Ishikawa (cell line): ENCODE data around the gene LRP1.
A peak's percentile ranks its signal among the peaks of the same experiment; 100 is the strongest.

Experiments used
- CEBPB ChIP-seq: IDR thresholded peaks from 2 replicates; pipeline ENCODE4 v1.6.1; 2012
- CREB1 ChIP-seq: IDR thresholded peaks from 2 replicates; pipeline ENCODE4 v1.6.1; 2012; ENCODE audit warnings: low read depth
- EGR1 ChIP-seq: IDR thresholded peaks from 2 replicates; pipeline ENCODE4 v1.6.1; 2012
- EP300 ChIP-seq: IDR thresholded peaks from 2 replicates; pipeline ENCODE4 v1.6.1; 2012; ENCODE audit warnings: borderline replicate concordance
- FOXM1 ChIP-seq: IDR thresholded peaks from 2 replicates; pipeline ENCODE4 v1.6.1; 2012; ENCODE audit warnings: low read depth, borderline replicate concordance
- NFIC ChIP-seq: IDR thresholded peaks from 2 replicates; pipeline ENCODE4 v1.6.1; 2012
- RAD21 ChIP-seq: IDR thresholded peaks from 2 replicates; pipeline ENCODE4 v1.6.1; 2012; ENCODE audit warnings: low read depth
- TAF1 ChIP-seq: IDR thresholded peaks from 2 replicates; pipeline ENCODE4 v1.6.1; 2012; ENCODE audit warnings: low read depth, mild to moderate bottlenecking
- TCF12 ChIP-seq: IDR thresholded peaks from 2 replicates; pipeline ENCODE4 v1.6.1; 2012; ENCODE audit warnings: low read depth
- TEAD4 ChIP-seq: IDR thresholded peaks from 2 replicates; pipeline ENCODE4 v1.6.1; 2012
- USF1 ChIP-seq: IDR thresholded peaks from 2 replicates; pipeline ENCODE4 v1.6.1; 2012
- YY1 ChIP-seq: IDR thresholded peaks from 2 replicates; pipeline ENCODE4 v1.6.1; 2012; ENCODE audit warnings: low read depth
- ZBTB7A ChIP-seq: IDR thresholded peaks from 2 replicates; pipeline ENCODE4 v1.6.1; 2012; ENCODE audit warnings: low read depth
- TF ChIP-seq, protein P1 (sequence below): IDR thresholded peaks from 2 replicates; pipeline ENCODE4 v1.6.1; 2012; ENCODE audit warnings: low read depth, mild to moderate bottlenecking
- TF ChIP-seq, protein P2 (sequence below): IDR thresholded peaks from 2 replicates; pipeline ENCODE4 v1.6.1; 2012

Gene LRP1

GRCh38 chr12:57080855-57081254 is 47.4 kb upstream of the LRP1 start:
- TF ChIP-seq CREB1 (no peak), USF1 (no peak), EGR1 (no peak), TCF12 (no peak), YY1 (no peak), CEBPB (no peak), EP300 (no peak), TEAD4 (no peak), TAF1 (no peak), NFIC (no peak), FOXM1 (no peak), ZBTB7A (no peak)
- TF ChIP-seq, protein P1, sequence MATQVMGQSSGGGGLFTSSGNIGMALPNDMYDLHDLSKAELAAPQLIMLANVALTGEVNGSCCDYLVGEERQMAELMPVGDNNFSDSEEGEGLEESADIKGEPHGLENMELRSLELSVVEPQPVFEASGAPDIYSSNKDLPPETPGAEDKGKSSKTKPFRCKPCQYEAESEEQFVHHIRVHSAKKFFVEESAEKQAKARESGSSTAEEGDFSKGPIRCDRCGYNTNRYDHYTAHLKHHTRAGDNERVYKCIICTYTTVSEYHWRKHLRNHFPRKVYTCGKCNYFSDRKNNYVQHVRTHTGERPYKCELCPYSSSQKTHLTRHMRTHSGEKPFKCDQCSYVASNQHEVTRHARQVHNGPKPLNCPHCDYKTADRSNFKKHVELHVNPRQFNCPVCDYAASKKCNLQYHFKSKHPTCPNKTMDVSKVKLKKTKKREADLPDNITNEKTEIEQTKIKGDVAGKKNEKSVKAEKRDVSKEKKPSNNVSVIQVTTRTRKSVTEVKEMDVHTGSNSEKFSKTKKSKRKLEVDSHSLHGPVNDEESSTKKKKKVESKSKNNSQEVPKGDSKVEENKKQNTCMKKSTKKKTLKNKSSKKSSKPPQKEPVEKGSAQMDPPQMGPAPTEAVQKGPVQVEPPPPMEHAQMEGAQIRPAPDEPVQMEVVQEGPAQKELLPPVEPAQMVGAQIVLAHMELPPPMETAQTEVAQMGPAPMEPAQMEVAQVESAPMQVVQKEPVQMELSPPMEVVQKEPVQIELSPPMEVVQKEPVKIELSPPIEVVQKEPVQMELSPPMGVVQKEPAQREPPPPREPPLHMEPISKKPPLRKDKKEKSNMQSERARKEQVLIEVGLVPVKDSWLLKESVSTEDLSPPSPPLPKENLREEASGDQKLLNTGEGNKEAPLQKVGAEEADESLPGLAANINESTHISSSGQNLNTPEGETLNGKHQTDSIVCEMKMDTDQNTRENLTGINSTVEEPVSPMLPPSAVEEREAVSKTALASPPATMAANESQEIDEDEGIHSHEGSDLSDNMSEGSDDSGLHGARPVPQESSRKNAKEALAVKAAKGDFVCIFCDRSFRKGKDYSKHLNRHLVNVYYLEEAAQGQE, result no peak

- TF ChIP-seq, protein P1, result no peak
- no peak for TF ChIP-seq RAD21
- TF ChIP-seq EGR1, result no peak
- no peak for TF ChIP-seq TEAD4
- TF ChIP-seq FOXM1, result no peak
- no peak for TF ChIP-seq USF1
- no peak for TF ChIP-seq CREB1
- TF ChIP-seq EP300, result no peak
- no peak for TF ChIP-seq NFIC
- no peak for TF ChIP-seq ZBTB7A
- TF ChIP-seq CEBPB, result no peak
- no peak for TF ChIP-seq YY1
- TF ChIP-seq, protein P2, sequence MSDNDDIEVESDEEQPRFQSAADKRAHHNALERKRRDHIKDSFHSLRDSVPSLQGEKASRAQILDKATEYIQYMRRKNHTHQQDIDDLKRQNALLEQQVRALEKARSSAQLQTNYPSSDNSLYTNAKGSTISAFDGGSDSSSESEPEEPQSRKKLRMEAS, result no peak
Measured at GRCh38 chr12:57085999-57086492, 42.2 kb upstream of the LRP1 start.

DNA sequence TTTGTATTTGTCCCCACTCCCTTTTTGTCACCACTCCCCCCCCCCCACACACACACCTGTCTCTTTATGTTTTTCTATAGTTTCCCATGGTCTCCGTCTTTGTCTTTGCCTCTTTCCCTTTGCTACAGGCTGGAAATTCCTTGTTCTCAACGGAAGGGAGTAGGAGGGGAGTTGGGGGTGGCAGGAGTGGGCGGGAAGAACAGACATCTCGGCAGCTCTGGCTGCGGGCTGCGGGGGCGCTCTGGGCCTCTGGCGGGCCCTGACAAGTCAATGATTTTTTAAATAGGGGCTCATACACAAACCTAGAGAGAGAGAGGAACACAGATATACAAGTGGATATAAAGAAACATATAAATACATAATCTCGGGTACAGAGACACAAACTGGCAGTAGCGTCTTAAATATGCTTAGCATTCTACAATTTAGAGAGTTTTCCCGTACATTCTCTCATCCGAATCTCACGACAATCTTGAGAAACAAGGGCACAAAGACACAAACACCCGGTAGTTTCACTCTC is 41.7 kb upstream of the LRP1 start:
- TF ChIP-seq EGR1 (peak; percentile 90), YY1 (no peak)

DNA sequence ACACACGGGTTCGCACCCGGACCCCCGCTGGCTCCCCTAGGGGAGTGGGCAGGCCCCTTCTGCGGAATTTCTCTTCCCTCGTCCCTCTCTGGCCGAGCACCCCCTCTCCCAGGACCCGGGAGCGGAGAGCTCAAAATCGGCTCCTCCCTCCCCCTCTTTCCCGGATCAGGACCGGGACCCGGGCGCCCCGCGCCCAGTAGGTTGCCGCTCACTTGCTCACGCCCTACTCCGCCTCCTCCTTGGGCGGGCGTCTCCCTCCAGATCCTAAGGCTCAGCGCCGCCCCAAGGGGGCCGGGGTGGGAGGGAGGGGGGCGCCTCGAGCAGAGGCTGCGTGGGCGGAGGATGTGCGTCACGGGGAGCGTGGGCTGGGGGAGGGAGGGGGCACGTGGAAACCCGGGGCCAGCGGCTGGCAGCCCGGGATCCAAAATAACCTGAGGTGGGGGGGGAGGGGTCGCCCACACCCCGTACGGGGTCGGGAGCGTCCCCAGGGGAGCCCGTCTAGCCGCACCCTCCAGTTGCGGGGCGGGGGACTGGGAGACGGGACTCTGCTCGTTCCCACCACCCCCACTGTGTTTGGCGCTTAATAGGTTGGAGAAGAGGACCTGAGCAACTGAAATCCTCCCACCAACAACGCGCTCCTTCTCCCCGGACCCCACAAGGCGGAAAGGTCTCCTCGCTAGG is 41.1 kb upstream of the LRP1 start:
- no peak for TF ChIP-seq CEBPB
- TF ChIP-seq NFIC, result no peak
- no peak for TF ChIP-seq TCF12
- TF ChIP-seq ZBTB7A, result peak; percentile 59
- peak; percentile 66; the same call in 1 of the 2 replicates for TF ChIP-seq TAF1
- peak; percentile 39; the same call in 1 of the 2 replicates for TF ChIP-seq EP300
- peak; percentile 37; the same call in 1 of the 2 replicates for TF ChIP-seq USF1
- no peak for TF ChIP-seq RAD21
- TF ChIP-seq FOXM1, result no peak
- 0 out of 2 replicates have a peak, but pooled peaks have one; percentile 3 for TF ChIP-seq YY1
- TF ChIP-seq EGR1, result peak; percentile 98
- no peak for TF ChIP-seq TEAD4
- 0 out of 2 replicates have a peak, but pooled peaks have one; percentile 32 for TF ChIP-seq CREB1
- TF ChIP-seq, protein P1, result no peak
- TF ChIP-seq, protein P2, result no peak; the same call in 1 of the 2 replicates
